GM10847 (cell line): ENCODE data around the gene ETV6.
A peak's percentile ranks its signal among the peaks of the same experiment; 100 is the strongest.

Experiments used
- POLR2A ChIP-seq: IDR thresholded peaks from 2 replicates; pipeline ENCODE4 v1.6.1; 2011; ENCODE audit not compliant: insufficient read length; ENCODE audit errors: extremely low read depth

Gene ETV6

DNA sequence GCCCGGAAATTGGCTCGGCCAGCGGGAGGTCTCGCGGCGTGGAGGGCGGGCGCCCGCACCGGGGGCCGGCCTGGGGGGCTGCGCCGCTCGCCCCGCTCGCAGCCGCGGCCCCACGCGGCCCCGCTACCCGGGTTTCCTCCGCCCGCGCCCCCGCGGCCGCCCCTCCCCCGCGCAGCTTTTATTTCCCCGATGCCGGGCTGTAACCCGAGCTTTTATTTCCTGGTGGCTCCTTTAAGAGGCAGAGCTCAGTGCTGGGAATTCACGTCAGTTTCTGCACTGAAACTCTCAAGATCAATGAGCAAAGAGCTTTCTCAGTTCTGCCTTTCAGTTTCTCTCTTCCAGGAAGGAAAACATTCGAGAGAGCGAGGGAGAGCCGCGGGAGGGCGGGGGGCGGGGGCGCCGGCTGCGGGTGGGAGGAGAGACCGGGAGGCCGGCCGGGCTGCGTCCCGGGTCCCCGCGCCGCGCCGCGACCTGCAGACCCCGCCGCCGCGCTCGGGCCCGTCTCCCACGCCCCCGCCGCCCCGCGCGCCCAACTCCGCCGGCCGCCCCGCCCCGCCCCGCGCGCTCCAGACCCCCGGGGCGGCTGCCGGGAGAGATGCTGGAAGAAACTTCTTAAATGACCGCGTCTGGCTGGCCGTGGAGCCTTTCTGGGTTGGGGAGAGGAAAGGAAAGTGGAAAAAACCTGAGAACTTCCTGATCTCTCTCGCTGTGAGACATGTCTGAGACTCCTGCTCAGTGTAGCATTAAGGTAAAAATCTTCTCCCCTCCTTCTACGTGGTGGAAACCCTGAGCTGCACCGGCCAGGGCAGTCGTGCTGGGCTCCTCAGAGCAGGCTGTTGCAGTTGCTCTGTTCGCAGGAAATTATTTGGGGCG is at the start of gene ETV6:
TSS of gene ETV6 (plus strand) at position 262 of the 873 bp plus-strand sequence. CDS start at position 716, 454 bp downstream.
- peak; percentile 45 for TF ChIP-seq POLR2A

DNA sequence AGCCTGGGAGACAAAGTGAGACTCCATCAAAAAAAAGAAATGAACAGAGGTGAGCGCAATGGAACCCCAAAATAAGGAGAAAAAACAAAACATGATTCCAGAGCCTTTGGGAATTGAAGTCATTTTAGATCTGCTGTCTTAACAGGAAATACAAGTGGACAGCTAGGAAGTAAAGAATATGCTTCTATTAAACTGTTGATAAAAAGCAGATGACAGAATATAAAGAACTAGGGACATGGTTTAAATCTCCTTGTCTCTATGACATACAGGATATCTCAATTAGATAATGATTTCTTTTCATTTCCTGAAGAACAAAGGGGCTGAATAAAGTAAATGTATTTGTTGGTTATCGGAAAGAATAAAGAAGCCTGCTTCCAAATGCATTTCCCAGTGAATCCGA is 49.3 kb upstream of the ETV6 start:
- TF ChIP-seq POLR2A, result no peak

DNA sequence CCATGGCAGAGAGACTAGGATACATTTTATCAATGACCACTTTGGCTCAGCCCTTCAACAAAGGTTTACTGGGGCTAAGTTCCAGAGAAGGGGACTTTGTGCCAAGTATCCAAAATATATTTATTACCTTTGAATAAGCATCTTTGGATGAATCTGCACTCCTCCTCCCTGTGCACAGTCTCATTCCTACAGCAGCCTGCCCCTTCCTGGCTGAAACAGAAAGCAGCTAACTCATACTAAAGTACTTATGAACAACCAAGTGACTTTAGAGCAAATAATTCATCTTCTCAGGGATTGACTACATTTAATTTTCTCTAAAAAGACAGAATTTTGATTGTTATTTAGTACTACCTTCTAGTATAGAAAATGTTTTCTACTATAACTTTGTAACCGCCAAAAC is 47.8 kb upstream of the ETV6 start:
- no peak for TF ChIP-seq POLR2A

DNA sequence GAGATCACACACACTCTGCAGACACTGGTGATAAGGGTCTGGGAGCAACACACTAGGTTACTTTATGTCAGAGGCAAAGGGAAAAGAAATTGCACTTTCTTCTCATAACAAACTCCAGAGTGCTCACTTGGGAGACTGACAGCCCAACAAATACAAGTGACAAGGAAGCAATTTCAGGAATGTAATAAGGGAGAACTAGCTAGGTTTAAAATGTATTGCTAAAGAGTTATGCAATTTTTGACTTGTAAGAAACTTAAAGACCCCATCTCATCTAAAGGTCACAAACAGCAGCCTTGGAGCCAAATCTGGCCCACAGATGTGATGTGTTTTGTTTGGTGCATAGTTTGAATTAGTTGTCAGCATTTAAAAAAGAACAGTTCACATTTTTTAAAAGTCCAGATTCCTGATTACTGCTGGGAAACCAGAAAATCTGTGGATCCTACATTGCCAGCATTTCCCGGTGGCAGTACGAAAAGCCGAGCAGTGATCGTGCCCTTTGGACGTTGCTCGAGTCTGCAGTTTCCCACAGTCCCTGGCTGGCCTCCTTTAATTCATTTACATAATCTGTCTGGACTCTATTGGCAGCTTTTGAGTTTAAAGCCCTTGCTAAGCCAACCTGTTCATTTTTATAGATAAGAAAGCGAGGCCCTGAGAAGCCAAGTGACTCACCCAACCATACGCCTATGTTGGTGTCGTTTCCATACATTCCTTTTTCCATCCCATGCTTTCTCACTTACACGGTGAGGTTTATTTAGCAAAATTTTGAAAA is 42.0 kb upstream of the ETV6 start:
- no peak for TF ChIP-seq POLR2A

DNA sequence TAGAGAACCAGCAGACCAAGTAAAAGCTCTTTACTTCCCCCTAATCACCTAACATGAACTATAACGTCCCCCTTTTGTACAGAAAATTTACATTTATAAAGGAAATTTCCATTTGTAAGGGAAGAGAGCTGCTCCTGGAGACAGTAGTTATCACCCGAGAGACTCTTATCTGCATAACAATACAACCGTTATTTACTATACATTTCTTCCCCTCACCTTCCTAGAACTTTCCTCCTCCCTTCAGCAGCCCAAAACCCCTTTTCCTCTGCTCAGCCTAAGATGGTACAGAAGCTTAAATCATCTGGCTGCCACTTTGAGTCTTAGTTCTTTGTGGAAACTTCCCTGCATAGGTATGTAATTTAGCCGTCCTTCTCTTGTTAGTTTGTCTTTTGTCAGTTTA is 40.4 kb upstream of the ETV6 start:
- TF ChIP-seq POLR2A, result no peak

DNA sequence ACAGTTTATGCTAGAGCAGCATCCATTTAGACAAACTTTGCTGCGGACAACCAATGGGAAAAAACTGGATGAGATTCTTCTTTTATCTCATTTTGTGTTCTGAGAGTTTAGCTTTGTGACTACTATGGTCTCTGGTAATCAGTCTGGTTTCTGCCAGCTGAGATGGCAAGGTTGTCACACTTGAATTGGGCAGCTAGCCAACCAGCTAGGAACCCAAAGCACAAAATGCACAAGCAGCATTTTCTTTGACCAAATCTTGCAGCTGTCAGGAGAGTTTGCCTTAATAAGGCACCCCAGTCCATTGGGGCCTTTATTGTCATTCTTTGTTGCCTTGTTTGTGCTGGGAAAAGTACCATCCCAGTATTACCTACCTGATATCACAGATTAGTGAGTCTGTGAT is 34.0 kb upstream of the ETV6 start:
- no peak for TF ChIP-seq POLR2A

DNA sequence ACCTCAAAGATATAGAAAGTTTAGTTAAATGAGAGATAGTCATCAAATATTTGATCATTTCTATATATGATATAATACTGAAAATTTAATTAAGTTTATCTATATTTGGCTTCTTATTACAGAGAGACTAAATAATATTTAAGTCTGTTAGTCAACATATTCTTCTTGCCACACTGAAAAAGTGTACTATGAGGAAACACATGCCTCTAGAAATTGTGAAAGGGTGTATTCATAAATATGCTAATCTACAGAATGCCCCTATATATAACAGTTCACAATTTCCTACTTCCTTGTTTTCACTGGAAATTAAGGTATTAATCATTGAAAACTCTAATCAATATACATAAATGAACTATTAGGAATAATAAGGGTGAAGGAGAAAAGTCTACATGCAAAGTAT is 31.4 kb upstream of the ETV6 start:
- TF ChIP-seq POLR2A, result no peak

DNA sequence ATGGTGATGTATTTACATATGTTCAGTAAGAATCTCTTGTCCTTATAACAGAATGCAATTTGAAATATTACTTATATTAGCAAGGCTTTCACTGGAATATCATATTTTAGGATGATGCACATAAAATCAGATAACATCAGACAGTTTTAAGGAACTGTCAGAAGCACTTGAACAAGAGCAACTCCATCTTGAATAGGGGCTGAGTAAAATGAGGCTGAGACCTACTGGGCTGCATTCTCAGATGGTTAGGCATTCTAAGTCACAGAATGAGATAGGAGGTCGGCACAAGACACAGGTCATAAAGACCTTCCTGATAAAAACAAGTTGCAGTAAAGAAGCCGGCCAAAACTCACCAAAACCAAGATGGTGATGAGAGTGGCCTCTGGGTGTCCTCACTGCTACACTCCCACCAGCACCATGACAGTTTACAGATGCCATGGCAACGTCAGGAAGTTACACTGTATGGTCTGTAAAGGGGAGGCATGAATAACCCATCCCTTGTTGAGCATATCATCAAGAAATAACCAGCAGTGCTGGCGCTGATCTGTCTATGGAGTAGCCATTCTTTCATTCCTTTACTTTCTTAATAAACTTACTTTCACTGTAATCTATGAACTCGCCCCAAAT is 27.6 kb upstream of the ETV6 start:
- TF ChIP-seq POLR2A, result no peak

DNA sequence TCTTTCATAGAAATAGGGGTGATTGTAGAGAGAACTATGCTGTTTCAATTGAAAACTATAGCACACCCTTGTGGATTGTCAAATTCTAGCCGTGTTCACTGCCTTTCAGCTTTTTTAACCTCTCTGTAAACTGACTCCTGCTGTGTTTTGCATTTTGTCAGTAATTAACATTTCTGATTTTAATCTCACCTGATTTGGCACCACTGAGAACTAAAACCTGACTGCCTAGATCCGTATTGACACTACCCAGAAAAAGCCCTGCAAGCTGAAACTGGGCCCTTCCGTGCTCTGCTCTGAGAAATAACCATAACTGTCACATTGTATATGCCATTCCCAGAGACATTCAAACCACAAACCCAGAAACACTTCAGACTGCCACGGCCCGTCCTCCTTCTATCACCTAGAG is 26.6 kb upstream of the ETV6 start:
- no peak for TF ChIP-seq POLR2A

DNA sequence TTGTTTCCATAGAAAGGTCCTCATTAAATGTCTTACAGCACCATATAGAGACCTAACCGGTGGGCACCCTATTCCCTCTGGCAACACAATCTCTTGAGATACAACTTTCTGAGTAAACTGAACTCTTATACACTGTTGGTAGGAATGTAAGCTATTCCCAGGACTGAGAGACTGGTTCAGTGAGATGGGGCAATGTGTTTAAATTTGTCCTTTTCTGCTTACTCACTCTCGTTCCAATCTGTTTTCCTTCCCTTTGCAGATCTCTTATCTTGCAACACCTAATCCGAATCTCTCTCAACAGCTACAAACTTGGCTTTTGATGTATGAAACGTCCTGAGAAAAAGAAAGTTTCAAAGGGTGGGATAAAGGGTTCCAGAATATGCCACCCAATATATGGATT is 26.1 kb upstream of the ETV6 start:
- no peak for TF ChIP-seq POLR2A

DNA sequence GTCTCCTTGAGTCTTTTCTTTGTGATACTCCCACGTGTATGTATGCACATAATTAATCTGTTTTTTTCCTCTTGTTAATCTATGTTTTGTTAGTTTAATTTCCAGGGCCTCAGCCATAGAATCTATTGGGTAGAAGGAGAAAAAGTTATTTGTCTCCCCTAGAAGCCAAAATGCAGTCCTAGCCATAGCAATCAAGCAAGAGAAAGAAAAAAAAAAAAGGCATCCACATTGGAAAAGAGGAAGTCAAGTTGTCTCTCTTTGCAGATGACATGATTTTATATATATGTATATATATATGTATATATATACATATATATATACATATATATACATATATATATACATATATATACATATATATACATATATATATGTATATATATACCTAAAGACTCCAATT is 25.4 kb upstream of the ETV6 start:
- TF ChIP-seq POLR2A, result no peak

DNA sequence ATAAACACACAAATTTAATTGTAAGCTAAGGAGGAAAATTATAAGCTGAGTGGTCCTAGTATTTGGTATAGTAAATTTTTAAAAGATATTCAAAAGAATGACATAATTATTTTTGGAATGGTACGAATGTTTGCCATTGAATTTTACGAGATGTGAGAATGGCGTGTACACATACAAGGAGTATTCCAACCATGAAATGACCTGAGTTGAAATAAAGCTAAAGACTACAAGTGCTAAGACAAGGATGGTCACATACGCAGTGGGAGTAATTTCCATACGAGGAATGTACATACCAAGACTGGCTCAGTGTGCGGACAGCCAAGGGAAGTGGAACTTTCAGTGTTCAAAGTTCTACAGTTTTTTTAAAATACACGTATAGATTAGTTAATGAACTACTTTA is 21.1 kb upstream of the ETV6 start:
- TF ChIP-seq POLR2A, result no peak

DNA sequence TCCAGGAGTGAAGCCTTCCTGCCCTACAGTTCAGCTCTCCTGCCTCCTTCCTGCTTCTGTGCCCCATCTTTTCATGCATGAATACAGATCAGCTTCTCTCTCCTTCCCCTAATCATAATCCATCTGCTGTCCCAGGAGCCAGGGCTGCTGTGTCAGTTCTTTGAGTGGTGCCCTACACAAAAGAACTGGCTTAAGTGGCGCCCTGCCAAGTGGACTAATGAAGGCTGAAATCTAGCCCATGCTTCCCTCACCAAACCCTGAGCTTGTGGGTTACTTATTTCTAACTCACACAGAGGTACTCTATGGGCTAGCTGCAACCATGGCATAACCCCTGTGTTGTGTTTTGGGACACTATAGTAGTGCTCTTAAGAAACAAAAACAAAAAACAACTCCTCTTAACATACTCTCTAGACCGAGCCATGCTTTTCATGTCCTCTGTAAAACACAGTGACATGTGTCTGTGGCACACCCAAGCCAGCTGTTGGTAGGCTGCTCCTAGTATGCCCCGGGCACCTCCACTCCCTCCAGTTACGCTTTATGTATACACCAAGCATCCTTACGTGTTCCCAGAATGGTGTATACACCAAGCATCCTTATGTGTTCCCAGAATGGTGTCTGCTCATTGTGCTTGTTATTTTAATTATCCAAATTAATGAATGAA is 19.3 kb upstream of the ETV6 start:
- no peak for TF ChIP-seq POLR2A

DNA sequence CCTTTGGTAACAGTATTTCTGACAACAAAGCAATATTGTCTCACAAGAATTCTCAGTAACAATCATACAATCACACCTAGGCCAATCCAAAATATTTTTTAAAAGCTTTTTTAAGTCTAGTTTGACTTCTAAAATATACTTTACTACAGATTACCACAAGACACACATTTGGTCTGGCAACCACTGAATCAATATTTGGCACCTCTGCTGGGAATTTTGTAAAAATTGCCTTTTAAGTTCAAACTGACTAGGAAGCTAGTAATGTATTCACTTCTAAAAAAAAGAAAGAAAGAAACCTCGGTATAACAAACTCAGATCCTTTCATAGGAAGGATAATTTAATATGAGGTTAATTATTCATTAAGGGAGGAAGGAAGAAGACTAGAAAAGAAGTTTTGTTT is 18.2 kb upstream of the ETV6 start:
- no peak for TF ChIP-seq POLR2A

DNA sequence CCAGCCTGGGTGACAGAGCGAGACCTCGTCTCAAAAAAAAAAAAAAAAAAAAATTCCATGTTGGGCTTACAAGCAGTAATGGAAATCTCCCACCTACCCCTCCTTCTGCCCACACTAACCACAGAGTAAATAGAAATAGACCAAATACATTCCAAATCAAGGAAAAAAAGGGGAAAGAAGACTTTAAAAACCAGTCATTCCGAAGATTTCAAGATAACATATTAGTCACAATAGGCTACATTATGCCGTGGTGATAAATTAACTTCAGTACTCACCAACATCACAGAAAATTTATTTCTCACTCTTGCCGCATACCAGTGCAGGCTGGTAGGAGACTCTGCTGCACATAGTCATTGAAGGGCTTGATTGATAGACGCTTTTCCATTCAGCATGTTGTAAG is 15.5 kb upstream of the ETV6 start:
- TF ChIP-seq POLR2A, result no peak
